Muscle of leg (tissue), 11 donors: ENCODE data around the gene IL4R. TPM values are rescaled to one million over a fixed set of nuclear protein-coding genes. Genes with fewer than 3 reads are reported as not detected.
A peak's percentile ranks its signal among the peaks of the same experiment; 100 is the strongest.

Experiments
- DNase-seq: peaks from one replicate; pipeline ENCODE4 v3.0.0; 2013
- H3K27ac ChIP-seq: one replicate; pipeline ENCODE4 v1.5.1; 2013; ENCODE audit warnings: mild to moderate bottlenecking, low read length, control low read depth
- H3K27me3 ChIP-seq: one replicate; pipeline ENCODE4 v1.6.1; 2013; ENCODE audit warnings: low read length; ENCODE audit not compliant: control insufficient read depth, insufficient read depth
- H3K36me3 ChIP-seq: one replicate; pipeline ENCODE4 v1.6.1; 2013; ENCODE audit warnings: low read length; ENCODE audit not compliant: control insufficient read depth, insufficient read depth
- H3K4me1 ChIP-seq: one replicate; pipeline ENCODE4 v1.6.1; 2013; ENCODE audit warnings: low read length; ENCODE audit not compliant: control insufficient read depth, insufficient read depth
- H3K4me3 ChIP-seq: one replicate; pipeline ENCODE4 v1.5.1; 2013; ENCODE audit warnings: low read length, control low read depth
- H3K9me3 ChIP-seq: replicated peaks from 2 replicates; pipeline ENCODE4 v1.6.1; 2013; ENCODE audit warnings: low read depth, low read length; ENCODE audit not compliant: control insufficient read depth
- WGBS: methylation state at CpG from one replicate; pipeline ENCODE4 v1.1.5; 2013; ENCODE audit warnings: missing lambda C conversion rate; ENCODE audit not compliant: insufficient coverage; 5-methylcytosine and 5-hydroxymethylcytosine counted together
- polyA plus RNA-seq, 8 donors: library from polyadenylated mRNA; unstranded; fragments of 120-200 nt; gene quantifications; one replicate each; pipeline versions ENCODE4 v1.2.1 to v1.2.3, GENCODE V29; 2013; ENCODE audit warnings: inconsistent platforms in 1 of 8, low replicate concordance in 1 of 8; ENCODE audit not compliant: insufficient read length in 8 of 8, insufficient read depth in 1 of 8
- total RNA-seq: library from RNA; stranded (reverse); fragments of 120-200 nt; gene quantifications from one replicate; pipeline ENCODE4 v1.2.4, GENCODE V29; 2013

IL4R gene
- total and polyA plus RNA-seq, 9 donors: 9.8 to 16.4 (median 14.8) TPM

GRCh38 chr16:27340654-27341053, 26.9 kb downstream of the IL4R start:
- Histone ChIP-seq H3K4me1 (peaks cover 9% of the 10 kb centered on the region), H3K4me3 (no peak overlapping the region), H3K27me3 (no peaks in the 10 kb centered on the region), H3K27ac (no peak overlapping the region), H3K36me3 (peaks cover 26% of the 10 kb centered on the region), H3K9me3 (no peaks in the 10 kb centered on the region)
- DNase-seq: no peak
- WGBS: 71% methylated on average over 6 of the region's 6 CpGs

- WGBS: 88% methylated on average over 2 of the region's 9 CpGs
- no peak for DNase-seq
- Histone ChIP-seq H3K27ac (no peak overlapping the region), H3K9me3 (no peaks in the 10 kb centered on the region), H3K27me3 (no peaks in the 10 kb centered on the region), H3K4me3 (no peak overlapping the region), H3K36me3 (peaks cover 29% of the 10 kb centered on the region), H3K4me1 (peaks cover 9% of the 10 kb centered on the region)
These were observed 27.8 kb downstream of the IL4R start for GRCh38 chr16:27341549-27341948.

DNA sequence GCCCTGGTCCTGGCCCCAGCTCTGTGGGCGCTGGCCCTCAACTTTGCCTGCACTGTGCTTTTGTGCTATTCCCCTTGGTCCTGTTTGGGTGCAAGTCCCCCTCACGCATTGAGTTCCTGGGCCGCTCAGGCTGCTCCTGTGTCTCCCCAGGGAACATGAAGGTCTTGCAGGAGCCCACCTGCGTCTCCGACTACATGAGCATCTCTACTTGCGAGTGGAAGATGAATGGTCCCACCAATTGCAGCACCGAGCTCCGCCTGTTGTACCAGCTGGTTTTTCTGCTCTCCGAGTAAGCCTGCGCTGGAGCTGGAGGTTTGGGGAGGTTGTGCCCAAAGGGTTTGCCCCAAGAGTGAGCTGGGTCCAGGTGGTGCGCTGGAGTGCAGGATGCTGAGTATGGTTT, 28.2 kb downstream of the IL4R start:
- H3K9me3 ChIP-seq: no peaks in the 10 kb centered on the region
- H3K27me3 ChIP-seq: no peaks in the 10 kb centered on the region
- peaks cover 9% of the 10 kb centered on the region for H3K4me1 ChIP-seq
- 90% methylated on average over 11 of the region's 11 CpGs for WGBS
- no peak overlapping the region for H3K27ac ChIP-seq
- no peak overlapping the region for H3K4me3 ChIP-seq
- no peak for DNase-seq
- H3K36me3 ChIP-seq: peaks cover 31% of the 10 kb centered on the region

- H3K4me1 ChIP-seq: peaks cover 9% of the 10 kb centered on the region
- H3K36me3 ChIP-seq: peaks cover 46% of the 10 kb centered on the region
- peak; percentile 35 for DNase-seq
- WGBS: 82% methylated on average over 14 of the region's 15 CpGs
- H3K9me3 ChIP-seq: no peaks in the 10 kb centered on the region
- no peaks in the 10 kb centered on the region for H3K27me3 ChIP-seq
- peak overlapping the region; percentile 62 for H3K27ac ChIP-seq
- no peak overlapping the region for H3K4me3 ChIP-seq
These were observed 30.9 kb downstream of the IL4R start for GRCh38 chr16:27344721-27345120.

- 84% methylated on average over 5 of the region's 8 CpGs for WGBS
- peak overlapping the region; percentile 20 for H3K27ac ChIP-seq
These were observed 31.4 kb downstream of the IL4R start for GRCh38 chr16:27345201-27345600.

DNA sequence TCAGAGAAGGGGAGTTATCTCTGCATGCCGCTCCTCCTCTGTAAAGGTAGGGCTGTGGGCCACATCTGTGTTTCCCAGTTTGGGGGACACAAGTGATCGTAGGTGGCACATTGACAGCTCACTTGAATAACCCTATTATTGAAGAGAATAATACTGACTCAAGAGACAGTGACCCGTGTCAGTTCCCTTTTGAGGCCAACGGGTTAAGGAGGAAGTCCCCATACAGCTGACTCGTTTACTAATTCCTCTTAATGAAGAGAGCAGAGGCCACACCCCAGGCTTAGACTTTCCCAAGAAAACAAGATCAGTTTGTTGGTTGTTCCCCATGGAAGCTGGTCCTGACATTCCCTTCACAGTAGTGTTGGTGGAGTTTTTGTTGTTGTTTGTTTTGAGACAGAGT, 33.0 kb downstream of the IL4R start:
- H3K4me3 ChIP-seq: no peak overlapping the region
- H3K9me3 ChIP-seq: peaks cover 4% of the 10 kb centered on the region
- WGBS: 50% methylated on average over 1 of the region's 5 CpGs
- H3K4me1 ChIP-seq: peaks cover 9% of the 10 kb centered on the region
- peaks cover 49% of the 10 kb centered on the region for H3K36me3 ChIP-seq
- no peak overlapping the region for H3K27ac ChIP-seq
- no peaks in the 10 kb centered on the region for H3K27me3 ChIP-seq
- DNase-seq: no peak

More at GRCh38 chr16:27345201-27345600, 31.4 kb downstream of the IL4R start:
- Histone ChIP-seq H3K27me3 (no peaks in the 10 kb centered on the region), H3K36me3 (peaks cover 42% of the 10 kb centered on the region), H3K4me1 (peaks cover 9% of the 10 kb centered on the region), H3K4me3 (no peak overlapping the region), H3K9me3 (no peaks in the 10 kb centered on the region)
- no peak for DNase-seq

DNA sequence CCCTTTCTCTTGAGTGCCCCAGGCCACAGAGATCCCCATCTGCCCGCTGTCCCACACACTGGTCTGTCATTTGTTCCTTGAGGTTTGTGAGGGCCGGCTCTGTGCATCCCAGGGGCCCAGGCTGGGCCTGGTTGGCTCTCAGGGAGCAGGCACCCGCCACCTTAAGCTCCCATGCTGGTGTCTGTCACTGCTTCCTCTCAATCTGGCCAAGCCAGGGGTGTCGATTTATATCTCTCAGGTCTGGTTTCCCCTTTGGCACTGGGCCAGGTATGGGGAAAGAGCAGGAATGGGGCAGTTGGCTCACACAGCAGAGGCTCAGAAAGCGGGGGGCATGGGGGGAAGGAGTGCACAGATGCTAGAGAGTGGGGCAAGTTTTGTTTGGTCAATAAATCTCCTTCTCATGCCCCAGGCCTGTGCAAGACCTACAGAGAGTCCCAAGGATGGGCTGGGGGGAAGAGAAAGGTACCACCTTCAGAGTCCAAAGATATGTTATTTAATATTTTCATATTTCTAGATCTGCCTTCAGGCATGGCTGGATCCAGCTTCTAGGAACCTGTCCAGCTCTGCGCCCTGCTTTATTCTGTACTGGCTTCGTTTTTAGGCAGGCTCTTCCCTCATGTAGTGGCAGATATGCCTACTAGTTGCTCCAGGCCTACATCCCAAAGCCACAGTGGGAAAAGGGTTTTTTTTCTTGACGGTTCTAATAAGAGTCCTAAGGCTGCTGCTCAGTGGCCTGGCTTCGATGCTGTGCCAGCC, 34.3 kb downstream of the IL4R start:
- 70% methylated on average over 5 of the region's 9 CpGs for WGBS
- Histone ChIP-seq H3K27ac (no peak overlapping the region), H3K4me3 (no peak overlapping the region), H3K9me3 (peaks cover 4% of the 10 kb centered on the region), H3K27me3 (no peaks in the 10 kb centered on the region), H3K4me1 (peaks cover 9% of the 10 kb centered on the region), H3K36me3 (peaks cover 51% of the 10 kb centered on the region)
- DNase-seq: no peak

DNA sequence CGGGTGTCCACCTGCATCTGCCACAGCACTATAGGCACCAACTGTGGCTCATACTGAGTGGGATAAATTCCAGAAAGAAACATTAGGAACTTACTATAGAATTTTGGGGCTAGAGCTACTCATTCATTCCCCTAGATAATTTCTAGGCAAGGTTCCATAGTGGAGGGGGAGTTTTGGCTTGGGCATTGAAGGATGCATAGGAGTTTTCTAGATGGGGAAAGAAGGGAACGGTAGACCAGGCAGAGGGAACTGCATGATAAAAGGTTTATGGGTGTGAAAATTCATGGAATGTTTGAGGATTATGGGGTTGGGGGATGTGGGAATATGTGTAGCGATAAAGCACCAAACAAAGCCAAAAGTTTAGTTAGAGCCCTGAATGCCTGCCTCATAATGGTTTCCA, 35.5 kb downstream of the IL4R start:
- H3K27me3 ChIP-seq: no peaks in the 10 kb centered on the region
- peaks cover 56% of the 10 kb centered on the region for H3K36me3 ChIP-seq
- no peak overlapping the region for H3K27ac ChIP-seq
- H3K4me1 ChIP-seq: peaks cover 9% of the 10 kb centered on the region
- DNase-seq: no peak
- WGBS: 100% methylated on average over 2 of the region's 3 CpGs
- H3K4me3 ChIP-seq: no peak overlapping the region
- H3K9me3 ChIP-seq: peaks cover 4% of the 10 kb centered on the region

DNA sequence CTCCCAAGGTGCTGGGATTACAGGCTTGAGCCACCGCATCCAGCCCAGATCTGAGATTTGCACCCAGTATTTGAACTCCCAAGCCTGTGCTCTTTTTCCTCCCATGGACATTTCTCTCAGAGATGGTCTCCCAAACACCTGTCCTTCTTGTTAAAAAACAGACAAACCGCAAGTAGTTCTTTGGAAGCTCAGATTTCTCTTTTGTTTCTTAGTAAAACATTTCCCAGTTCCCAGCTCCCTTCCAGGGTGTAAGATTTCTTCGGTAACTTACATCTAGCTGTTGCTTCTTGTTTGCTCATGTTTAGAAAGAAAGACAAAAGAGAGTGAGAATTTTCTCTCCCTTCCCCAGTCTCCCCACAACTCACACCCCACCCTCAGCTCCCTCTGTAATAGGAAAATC, 36.2 kb downstream of the IL4R start:
- peaks cover 58% of the 10 kb centered on the region for H3K36me3 ChIP-seq
- 78% methylated on average over 1 of the region's 3 CpGs for WGBS

DNA sequence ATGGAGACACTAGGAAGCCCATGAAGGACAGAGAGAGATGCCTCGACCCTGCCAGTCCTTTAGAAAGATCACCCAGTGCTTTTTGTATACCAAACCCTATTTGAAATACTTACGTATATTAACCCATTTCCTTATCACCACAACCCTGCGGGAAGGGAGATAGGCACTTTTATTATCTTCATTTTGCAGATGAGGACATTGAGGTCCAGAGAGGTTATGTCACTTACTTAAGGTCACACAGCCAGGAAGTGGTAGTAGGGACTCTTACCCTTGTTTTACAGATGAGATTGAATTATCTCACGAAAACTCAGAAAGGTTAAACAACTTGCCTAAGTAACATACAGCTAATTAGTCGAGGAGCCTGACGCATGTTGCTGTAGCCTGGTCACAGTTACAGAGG, 38.2 kb downstream of the IL4R start:
- Histone ChIP-seq H3K27ac (no peak overlapping the region), H3K27me3 (no peaks in the 10 kb centered on the region), H3K4me1 (no peaks in the 10 kb centered on the region), H3K9me3 (peaks cover 4% of the 10 kb centered on the region), H3K36me3 (peaks cover 61% of the 10 kb centered on the region), H3K4me3 (no peak overlapping the region)
- 88% methylated on average over 2 of the region's 6 CpGs for WGBS
- DNase-seq: no peak

More for the DNA sequence above, 36.2 kb downstream of the IL4R start:
- peaks cover 2% of the 10 kb centered on the region for H3K4me1 ChIP-seq
- H3K4me3 ChIP-seq: no peak overlapping the region
- no peak overlapping the region for H3K27ac ChIP-seq
- no peak for DNase-seq
- no peaks in the 10 kb centered on the region for H3K27me3 ChIP-seq
- peaks cover 4% of the 10 kb centered on the region for H3K9me3 ChIP-seq
